Mesenteric fat pad (tissue), 1 donor: ENCODE data around the gene ANKRD39. TPM values are rescaled to one million over a fixed set of nuclear protein-coding genes. Genes with fewer than 3 reads are reported as not detected.
"Not testable (repeated sequence)": the region's sequence is repeated elsewhere in the genome, so short reads cannot be mapped to it uniquely, and the experiment has no call there.

ENCODE experiments used
- DNase-seq: peaks from one replicate; pipeline ENCODE4 v3.0.0-alpha.2; 2020; ENCODE audit warnings: low spot score
- total RNA-seq: library from RNA; stranded (reverse); fragmentation: NEBNext Ultra II Directional; extraction: Animal tissue kit (Norgen Biotek cat#: 25700); gene quantifications from one replicate; pipeline ENCODE4 v1.2.1, GENCODE V29; 2021
- donor health status: DM: yes; HTN: yes; CAD: no.

The ANKRD39 gene
- total RNA-seq, 1 donor from 2014 or later: 10.4 TPM

GRCh38 chr2:96873651-96874096 is 15.9 kb upstream of the ANKRD39 start:
- no peak for DNase-seq

GRCh38 chr2:96872591-96873349 is 15.0 kb upstream of the ANKRD39 start:
- no peak for DNase-seq

- DNase-seq: no peak
Observed at GRCh38 chr2:96870626-96871255, 12.9 kb upstream of the ANKRD39 start.

GRCh38 chr2:96869822-96870625 is 12.2 kb upstream of the ANKRD39 start, which contains the start of gene SEMA4C:
Gene SEMA4C (minus strand): TSS chr2:96870080. CDS start chr2:96867886, 2,194 bp downstream.
- no peak for DNase-seq

- no peak for DNase-seq
Observed at GRCh38 chr2:96869281-96869821, 11.5 kb upstream of the ANKRD39 start.

- peak; percentile 93 for DNase-seq
Observed at GRCh38 chr2:96868555-96869280, 10.9 kb upstream of the ANKRD39 start.

GRCh38 chr2:96867756-96868554 is 10.1 kb upstream of the ANKRD39 start:
- no peak for DNase-seq

GRCh38 chr2:96866986-96867755 is 9.4 kb upstream of the ANKRD39 start:
- DNase-seq: no peak

- DNase-seq: no peak
Observed at GRCh38 chr2:96866586-96866985, 8.8 kb upstream of the ANKRD39 start.

GRCh38 chr2:96866149-96866548 is 8.3 kb upstream of the ANKRD39 start:
- no peak for DNase-seq

- no peak for DNase-seq
Observed at GRCh38 chr2:96865654-96866053, 7.8 kb upstream of the ANKRD39 start.

GRCh38 chr2:96864343-96865091 is 6.7 kb upstream of the ANKRD39 start:
- no peak for DNase-seq

GRCh38 chr2:96863575-96864342 is 5.9 kb upstream of the ANKRD39 start:
- no peak for DNase-seq

GRCh38 chr2:96863056-96863455 is 5.2 kb upstream of the ANKRD39 start:
- not testable (repeated sequence) for DNase-seq

GRCh38 chr2:96861074-96861473 is 3.3 kb upstream of the ANKRD39 start:
- DNase-seq: no peak

- DNase-seq: no peak
Observed at GRCh38 chr2:96860065-96861029, 2.5 kb upstream of the ANKRD39 start.

GRCh38 chr2:96859681-96860064 is 1.9 kb upstream of the ANKRD39 start:
- no peak for DNase-seq
